Measurements from ENCODE around the gene TTYH1. TPM values are rescaled to one million over a fixed set of nuclear protein-coding genes. Genes with fewer than 3 reads are reported as not detected.

Gene TTYH1
- total and polyA plus RNA-seq, 2 of the 4 experiments (the other 2 are of a cell fraction): not detected

GRCh38 chr19:54460230-54461005 lies 45.2 kb downstream of the TTYH1 start:
- H3K36me3 ChIP-seq (ENCODE audit: control insufficient read depth, insufficient read depth, low read length): peaks cover 64% of the 10 kb centered on the region
- WGBS, 2 experiments (ENCODE audit: extremely low coverage in 2 of 2, insufficient read length in 1 of 2): 53% methylated on average over 3 of the region's 39 CpGs; no CpG with 5 or more reads in 1 of the 2 experiments
- peaks cover 6% of the 10 kb centered on the region; the same call in 1 of the 2 replicates for H3K9me1 ChIP-seq (ENCODE audit: insufficient read depth, low read length)
- peaks cover 56% of the 10 kb centered on the region for H4K20me1 ChIP-seq (ENCODE audit: insufficient read depth, low read length)
- peak overlapping the region; percentile 72 for H2AK9ac ChIP-seq (replicated peaks; ENCODE audit: low read depth, low read length, poor library complexity)
- in situ Hi-C loops (cut with MboI; ENCODE audit: low sequenced_read_pairs) (loop anchor here (25.0 kb wide), 4 partner anchors 348 to 1677 kb away; partner anchors contain the start of genes NAT14, NDUFA3, OSCAR and PRPF31), dilution Hi-C loops (cut with HindIII; ENCODE audit: low sequenced_read_pairs, unreplicated experiment) (no loop called here), intact Hi-C loops (cut with micrococcal nuclease) (loop anchor here (1.0 to 10.0 kb wide), 2 partner anchors 11 to 624 kb away; partner anchors contain the start of gene LENG8)
- peak overlapping the region; percentile 32 for H2AFZ ChIP-seq (replicated peaks; ENCODE audit: low read length, poor library complexity)
- H3K14ac ChIP-seq (replicated peaks; ENCODE audit: low read depth, low read length): no peak overlapping the region
- no peak overlapping the region for H4K91ac ChIP-seq (ENCODE audit: insufficient read depth, low read depth, low read length)
- H2BK5ac ChIP-seq (ENCODE audit: low read depth, low read length, poor library complexity, severe bottlenecking): no peak overlapping the region
- ATAC-seq (ENCODE audit: low read depth): no peak
- ChIA-PET CTCF (no interaction called here), POLR2A (ENCODE audit: unreplicated experiment) (no interaction called here)
- H3K56ac ChIP-seq (ENCODE audit: extremely low read depth, insufficient read depth, low read length): no peak overlapping the region
- 0 out of 2 replicates have a peak overlapping the region, but pooled peaks have one; percentile 16 for H2AK5ac ChIP-seq (ENCODE audit: low read depth, low read length)
- no peaks in the 10 kb centered on the region for H3K9me3 ChIP-seq (ENCODE audit: control insufficient read depth, insufficient read depth, low read length)
- no peak overlapping the region for H3K23ac ChIP-seq (ENCODE audit: low read depth, low read length)
- BruUV-seq (replicated peaks): no TSS peak
- no peak overlapping the region for H2BK15ac ChIP-seq (ENCODE audit: low read depth, low read length)
- no peak overlapping the region for H3K4ac ChIP-seq (ENCODE audit: low read depth, low read length)
- no peak overlapping the region for H3K4me2 ChIP-seq (ENCODE audit: low read depth, low read length)
- no peak overlapping the region for H3K18ac ChIP-seq (ENCODE audit: low read depth, low read length)
- H2BK20ac ChIP-seq (ENCODE audit: low read depth, low read length): no peak overlapping the region
- no peak overlapping the region; a peak in 1 of 4 replicates for H4K8ac ChIP-seq (ENCODE audit: low read depth in 2 of 2, low read length in 2 of 2)
- H3K27ac ChIP-seq (ENCODE audit: insufficient read depth, low read length): no peak overlapping the region; the same call in 1 of the 2 replicates
- no peak overlapping the region for H3K9ac ChIP-seq (ENCODE audit: low read depth, low read length)
- peaks cover 18% of the 10 kb centered on the region for H3K4me1 ChIP-seq (ENCODE audit: control insufficient read depth, insufficient read depth, low read length)
- H3K4me3 ChIP-seq (ENCODE audit: insufficient read depth, low read depth, low read length): no peak overlapping the region
- peaks cover 11 to 44% of the 10 kb centered on the region in 2 experiments; a peak in 3 of 4 replicates for H3K79me1 ChIP-seq (ENCODE audit: low read depth in 1 of 2, low read length in 2 of 2)
- no peak overlapping the region for H2BK120ac ChIP-seq (ENCODE audit: low read depth, low read length)
- DNase-seq: no peak
- H3K27me3 ChIP-seq (ENCODE audit: control insufficient read depth, insufficient read depth, low read length): no peaks in the 10 kb centered on the region
- no peak overlapping the region for H4K5ac ChIP-seq (ENCODE audit: low read depth, low read length)
- TF ChIP-seq NFE2L2 (IDR thresholded peaks at IDR 0.05; ENCODE audit: low read depth, low read length) (no peak), RAD21 (IDR thresholded peaks at IDR 0.05; ENCODE audit: low read length) (no peak), MAZ (IDR thresholded peaks at IDR 0.05; ENCODE audit: borderline replicate concordance, low read depth, low read length) (no peak), FOS (IDR thresholded peaks at IDR 0.05; ENCODE audit: low read depth, low read length) (no peak), MXI1 (IDR thresholded peaks at IDR 0.05; ENCODE audit: borderline replicate concordance, low read depth, low read length) (no peak), BHLHE40 (IDR thresholded peaks at IDR 0.05; ENCODE audit: low read depth, low read length) (no peak), CEBPB (IDR thresholded peaks at IDR 0.05; ENCODE audit: low read depth, low read length) (no peak), USF2 (IDR thresholded peaks at IDR 0.05; ENCODE audit: low read depth, low read length) (no peak), SMC3 (IDR thresholded peaks at IDR 0.05; ENCODE audit: low read depth, low read length) (no peak), RFX5 (IDR thresholded peaks at IDR 0.05; ENCODE audit: low read depth, low read length) (no peak), MAFK (IDR thresholded peaks at IDR 0.05; ENCODE audit: low read depth, low read length) (no peak), CTCF (conservative IDR thresholded peaks at IDR 0.05; ENCODE audit: low read depth, low read length) (no peak), RCOR1 (IDR thresholded peaks at IDR 0.05; ENCODE audit: insufficient replicate concordance, low read length) (no peak)
- TF ChIP-seq, protein P1, sequence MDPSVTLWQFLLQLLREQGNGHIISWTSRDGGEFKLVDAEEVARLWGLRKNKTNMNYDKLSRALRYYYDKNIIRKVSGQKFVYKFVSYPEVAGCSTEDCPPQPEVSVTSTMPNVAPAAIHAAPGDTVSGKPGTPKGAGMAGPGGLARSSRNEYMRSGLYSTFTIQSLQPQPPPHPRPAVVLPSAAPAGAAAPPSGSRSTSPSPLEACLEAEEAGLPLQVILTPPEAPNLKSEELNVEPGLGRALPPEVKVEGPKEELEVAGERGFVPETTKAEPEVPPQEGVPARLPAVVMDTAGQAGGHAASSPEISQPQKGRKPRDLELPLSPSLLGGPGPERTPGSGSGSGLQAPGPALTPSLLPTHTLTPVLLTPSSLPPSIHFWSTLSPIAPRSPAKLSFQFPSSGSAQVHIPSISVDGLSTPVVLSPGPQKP (IDR thresholded peaks at IDR 0.05; ENCODE audit: borderline replicate concordance, low read depth, low read length): no peak

Measured in IMR-90 (cell line).